Effector memory CD8-positive, alpha-beta T cell (primary cell): ENCODE measurements around the gene KRT32.

Experiments
- ATAC-seq: fragments of 150-1000 bp; cut with Tn5 transposase; replicated peaks from 2 replicates; pipeline ENCODE4 v1.10.0; 2021; ENCODE audit warnings: mild to moderate bottlenecking, moderate library complexity
- DNase-seq, 3 experiments: peaks; one replicate each; pipeline ENCODE4 v3.0.0; 2021
- H3K27ac Mint-ChIP-seq, 2 donors: one replicate each; pipeline ENCODE4 v1.8.0; 2022; ENCODE audit warnings: mild to moderate bottlenecking in 2 of 2, mixed read lengths in 2 of 2, moderate library complexity in 2 of 2
- H3K27me3 Mint-ChIP-seq, 2 donors: one replicate each; pipeline ENCODE4 v1.8.0; 2022; ENCODE audit warnings: mixed read lengths in 2 of 2
- H3K36me3 Mint-ChIP-seq: one replicate; pipeline ENCODE4 v1.8.0; 2022; ENCODE audit warnings: mild to moderate bottlenecking, moderate library complexity, mixed read lengths; ENCODE audit not compliant: insufficient read depth
- H3K4me1 Mint-ChIP-seq, 2 donors: one replicate each; pipeline ENCODE4 v1.8.0; 2022; ENCODE audit warnings: low read depth in 2 of 2, mixed read lengths in 2 of 2
- H3K4me3 Mint-ChIP-seq, 2 donors: one replicate each; pipeline ENCODE4 v1.8.0; 2022; ENCODE audit warnings: mild to moderate bottlenecking in 2 of 2, mixed read lengths in 2 of 2, moderate library complexity in 2 of 2
- H3K9me3 Mint-ChIP-seq, 2 donors: one replicate each; pipeline ENCODE4 v1.8.0; 2022; ENCODE audit warnings: mixed read lengths in 2 of 2

Gene KRT32

DNA sequence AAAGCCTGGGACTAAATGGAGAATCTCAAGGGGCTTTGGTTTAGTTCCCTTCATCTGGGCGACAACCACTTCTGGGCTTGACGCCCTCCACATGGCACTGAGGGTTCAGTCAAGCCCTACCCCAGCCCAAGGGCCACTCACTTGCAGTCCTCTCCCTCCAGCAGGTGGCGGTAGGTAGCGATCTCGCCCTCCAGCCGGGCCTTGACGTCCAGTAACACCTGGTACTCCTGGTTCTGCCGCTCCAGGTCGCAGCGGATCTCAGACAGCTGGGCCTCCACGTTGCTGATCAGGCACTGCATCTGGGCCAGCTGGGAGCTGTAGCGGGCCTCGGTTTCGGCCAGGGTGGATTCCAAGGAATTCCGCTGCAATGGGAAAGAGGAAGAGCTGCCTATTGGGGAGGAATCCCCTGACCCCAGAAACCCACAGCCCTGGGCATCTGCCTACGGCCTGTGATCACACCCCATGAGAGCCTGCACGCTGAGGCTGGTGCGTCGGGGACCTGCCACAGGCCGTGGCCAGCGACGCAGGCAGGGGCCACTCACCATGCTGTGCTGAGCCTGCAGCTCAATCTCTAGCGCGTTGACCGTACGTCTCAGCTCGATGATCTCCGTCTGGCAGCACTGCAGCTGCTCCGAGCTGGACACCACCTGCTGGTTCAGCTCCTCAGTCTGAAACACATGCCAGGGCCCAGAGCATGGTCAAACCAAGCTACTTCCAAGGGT lies 19.8 kb upstream of the KRT32 start:
- H3K27me3 Mint-ChIP-seq, result peaks cover 23 to 26% of the 10 kb centered on the region in 2 donors
- ATAC-seq, result no peak
- H3K27ac Mint-ChIP-seq, result no peak overlapping the region
- H3K4me1 Mint-ChIP-seq, result peaks cover 10 to 11% of the 10 kb centered on the region in 2 donors
- H3K9me3 Mint-ChIP-seq, result no peaks in the 10 kb centered on the region
- H3K4me3 Mint-ChIP-seq, result no peak overlapping the region
- no peaks in the 10 kb centered on the region for H3K36me3 Mint-ChIP-seq
- peak; percentile 11 to 16 (median 16) for DNase-seq

DNA sequence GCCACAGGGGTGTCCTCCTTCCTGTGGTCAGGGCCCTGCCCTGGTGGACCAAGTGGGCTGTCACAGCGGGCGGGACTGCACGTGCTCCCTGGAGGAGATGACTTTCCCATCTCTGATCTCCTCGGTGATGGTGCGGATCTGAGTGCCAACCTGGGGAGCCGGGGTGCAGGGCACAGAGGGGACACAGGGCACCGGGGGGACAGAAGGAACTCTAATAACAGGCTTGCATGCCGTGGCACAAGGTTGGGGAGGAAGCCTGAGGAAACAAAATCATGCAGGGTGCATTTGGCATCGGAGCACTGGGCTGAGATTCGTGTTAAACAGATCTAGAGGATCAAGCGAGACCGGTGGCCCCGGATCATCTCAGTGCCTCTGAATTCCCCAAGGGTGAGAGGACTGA lies 19.1 kb upstream of the KRT32 start:
- no peak overlapping the region for H3K4me3 Mint-ChIP-seq
- no peak overlapping the region for H3K27ac Mint-ChIP-seq
- no peaks in the 10 kb centered on the region for H3K9me3 Mint-ChIP-seq
- H3K36me3 Mint-ChIP-seq, result no peaks in the 10 kb centered on the region
- DNase-seq, result no peak
- ATAC-seq, result no peak
- H3K4me1 Mint-ChIP-seq, result peaks cover 10 to 11% of the 10 kb centered on the region in 2 donors
- H3K27me3 Mint-ChIP-seq, result peaks cover 23 to 26% of the 10 kb centered on the region in 2 donors

DNA sequence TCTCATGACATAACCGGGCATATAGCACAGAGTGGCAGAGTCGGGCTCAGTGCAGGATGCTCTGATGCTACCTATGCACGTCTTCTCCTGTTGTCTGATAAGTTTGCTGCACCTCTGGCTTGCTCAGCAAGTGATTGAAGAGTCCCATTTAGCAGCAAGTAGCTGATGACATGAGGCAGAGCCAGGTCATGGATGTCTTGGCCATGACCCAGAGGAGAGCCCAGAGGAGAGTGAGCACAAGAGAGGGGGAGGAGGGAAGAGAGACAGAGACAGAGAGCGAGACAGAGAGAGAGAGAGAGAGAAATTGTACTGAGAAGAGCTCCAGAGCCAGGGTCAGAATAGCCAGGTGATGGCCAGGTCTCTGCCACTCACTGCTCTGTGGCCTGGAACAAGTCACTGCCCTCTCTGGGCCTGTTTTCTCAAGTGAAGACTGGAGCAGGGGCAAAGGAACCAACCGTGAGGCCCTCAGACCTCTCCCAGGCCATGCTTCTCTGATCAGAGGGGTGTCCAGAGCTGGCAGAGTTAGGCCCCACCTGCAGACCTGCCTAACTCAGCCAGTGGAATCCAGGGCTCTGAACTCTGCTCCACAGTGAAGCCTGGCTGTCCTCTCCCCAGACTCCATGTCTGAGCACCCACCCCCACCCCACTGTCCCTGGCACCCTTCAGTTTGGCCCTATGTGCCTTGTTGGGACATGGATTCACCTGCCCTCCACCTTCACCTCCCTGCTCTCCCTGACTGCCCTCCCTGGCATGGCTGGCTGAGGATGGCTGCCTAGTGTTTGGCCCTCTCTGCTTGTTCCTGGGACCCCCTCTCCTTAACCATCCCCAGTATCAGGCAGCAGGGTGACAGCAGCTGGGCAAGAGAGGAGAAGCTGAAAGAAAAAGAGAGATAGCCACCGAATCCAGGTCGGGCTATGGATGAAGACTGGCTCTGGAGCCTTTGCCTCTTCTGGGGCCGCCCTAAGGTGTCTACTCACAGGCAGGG lies 18.0 kb upstream of the KRT32 start:
- no peaks in the 10 kb centered on the region for H3K36me3 Mint-ChIP-seq
- H3K9me3 Mint-ChIP-seq, result no peaks in the 10 kb centered on the region

DNA sequence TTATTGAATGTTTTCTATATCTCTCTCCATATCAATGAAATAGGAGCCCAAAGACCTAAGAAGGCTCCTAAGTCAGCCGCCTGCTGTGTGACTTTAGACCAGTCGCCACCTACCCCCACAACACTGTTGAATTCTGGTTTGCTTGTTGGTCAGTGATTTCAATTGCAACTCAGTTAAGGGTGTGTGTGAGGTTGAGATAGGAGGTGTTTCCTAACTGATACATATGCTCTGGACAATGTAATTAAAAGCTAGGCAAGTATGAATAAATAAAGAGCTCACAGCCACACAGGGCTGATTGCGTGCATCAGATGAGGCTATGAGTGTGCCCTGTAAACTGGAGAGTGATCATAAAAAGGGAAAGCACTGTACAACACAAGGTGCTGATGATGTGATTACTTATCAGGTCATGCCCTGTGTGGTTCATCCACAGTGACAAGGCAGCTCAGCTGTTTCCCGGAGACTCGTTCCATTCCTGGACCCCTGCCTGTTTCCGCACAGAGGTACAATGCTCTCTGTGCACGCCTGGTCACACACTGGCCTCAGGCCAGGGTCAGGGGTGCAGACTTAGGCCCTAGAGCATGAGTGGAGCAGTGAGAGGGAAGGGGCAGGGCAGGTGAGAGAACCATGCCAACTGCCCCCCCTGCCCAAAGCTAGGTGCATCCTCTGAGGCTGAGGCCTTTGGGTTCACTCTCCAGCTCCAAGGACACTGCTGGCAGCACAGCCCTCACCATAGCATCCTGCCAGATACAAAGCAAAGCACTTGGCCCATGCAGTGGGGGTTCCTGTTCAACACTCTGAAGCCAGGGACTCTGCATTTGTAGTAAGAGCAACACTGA lies 17.0 kb upstream of the KRT32 start:
- H3K36me3 Mint-ChIP-seq, result no peaks in the 10 kb centered on the region
- peaks cover 17 to 26% of the 10 kb centered on the region in 2 donors for H3K27me3 Mint-ChIP-seq
- peak overlapping the region in 1 of 2 donors; percentile 47 for H3K27ac Mint-ChIP-seq
- DNase-seq (no peak), ATAC-seq (no peak)
- no peak overlapping the region for H3K4me3 Mint-ChIP-seq
- H3K4me1 Mint-ChIP-seq, result peaks cover 3% of the 10 kb centered on the region in 2 donors
- no peaks in the 10 kb centered on the region for H3K9me3 Mint-ChIP-seq

More for the DNA sequence above, 18.0 kb upstream of the KRT32 start:
- ATAC-seq (no peak), DNase-seq (no peak)
- Mint-ChIP-seq H3K4me1 (peaks cover 5 to 7% of the 10 kb centered on the region in 2 donors), H3K27ac (no peak overlapping the region), H3K27me3 (peaks cover 17 to 26% of the 10 kb centered on the region in 2 donors), H3K4me3 (no peak overlapping the region)

- Mint-ChIP-seq H3K36me3 (no peaks in the 10 kb centered on the region), H3K9me3 (no peaks in the 10 kb centered on the region), H3K4me3 (no peak overlapping the region), H3K4me1 (peaks cover 3% of the 10 kb centered on the region in 2 donors), H3K27ac (peak overlapping the region in 1 of 2 donors; percentile 47), H3K27me3 (peaks cover 17 to 26% of the 10 kb centered on the region in 2 donors)
- no peak for DNase-seq
- ATAC-seq, result no peak
Observed at GRCh38 chr17:41483531-41483930, 16.3 kb upstream of the KRT32 start.

GRCh38 chr17:41481036-41481435 lies 13.8 kb upstream of the KRT32 start, which contains the start of gene KRT35:
KRT35 (minus strand) TSS chr17:41481151; CDS start chr17:41481097, 54 bp downstream.
- H3K27ac Mint-ChIP-seq, result peak within 1 kb of the TSS in 1 of 2 donors; percentile 10
- no peaks in the 10 kb centered on the region for H3K9me3 Mint-ChIP-seq

GRCh38 chr17:41480581-41480980 lies 13.4 kb upstream of the KRT32 start:
- DNase-seq, result no peak
- Mint-ChIP-seq H3K36me3 (no peaks in the 10 kb centered on the region), H3K9me3 (no peaks in the 10 kb centered on the region), H3K4me1 (no peaks in the 10 kb centered on the region), H3K4me3 (no peak overlapping the region), H3K27ac (no peak overlapping the region), H3K27me3 (peaks cover 12% of the 10 kb centered on the region in 2 donors)
- ATAC-seq, result no peak

More at GRCh38 chr17:41481036-41481435, 13.8 kb upstream of the KRT32 start, which contains the start of gene KRT35:
- ATAC-seq, result no peak
- Mint-ChIP-seq H3K27me3 (peaks cover 12 to 17% of the 10 kb centered on the region in 2 donors), H3K4me1 (no peaks in the 10 kb centered on the region), H3K4me3 (no peak within 1 kb of the TSS), H3K36me3 (no peaks in the 10 kb centered on the region)
- no peak for DNase-seq

GRCh38 chr17:41480136-41480535 lies 12.9 kb upstream of the KRT32 start:
- Mint-ChIP-seq H3K27ac (peak overlapping the region in 1 of 2 donors; percentile 10), H3K4me1 (no peaks in the 10 kb centered on the region), H3K36me3 (no peaks in the 10 kb centered on the region), H3K27me3 (peaks cover 11 to 12% of the 10 kb centered on the region in 2 donors), H3K9me3 (no peaks in the 10 kb centered on the region), H3K4me3 (no peak overlapping the region)
- DNase-seq (no peak), ATAC-seq (no peak)

DNA sequence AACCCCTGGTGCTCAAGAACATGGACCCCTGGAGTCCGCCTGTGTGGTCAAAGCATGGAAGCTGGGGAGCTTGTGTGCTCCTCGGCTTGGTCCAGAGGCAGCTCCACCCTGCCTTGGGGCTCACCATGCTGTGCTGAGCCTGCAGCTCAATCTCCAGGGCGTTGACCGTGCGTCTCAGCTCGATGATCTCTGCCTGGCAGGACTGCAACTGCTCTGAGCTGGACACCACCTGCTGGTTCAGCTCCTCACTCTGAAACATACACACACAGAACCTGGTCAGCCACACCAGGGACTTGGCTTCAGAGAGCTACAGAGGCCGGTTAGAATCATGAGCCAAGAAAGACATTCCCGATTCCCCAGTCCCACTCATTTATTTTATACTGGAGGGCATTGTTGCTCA lies 11.1 kb upstream of the KRT32 start:
- no peak for DNase-seq
- no peak for ATAC-seq
- H3K4me1 Mint-ChIP-seq, result no peaks in the 10 kb centered on the region
- peaks cover under 1% of the 10 kb centered on the region in 2 donors for H3K27me3 Mint-ChIP-seq
- no peaks in the 10 kb centered on the region for H3K36me3 Mint-ChIP-seq
- no peak overlapping the region for H3K4me3 Mint-ChIP-seq
- no peak overlapping the region for H3K27ac Mint-ChIP-seq
- no peaks in the 10 kb centered on the region for H3K9me3 Mint-ChIP-seq

- Mint-ChIP-seq H3K4me3 (no peak overlapping the region), H3K36me3 (no peaks in the 10 kb centered on the region), H3K27me3 (peaks cover 0 to 6% of the 10 kb centered on the region in 2 donors), H3K9me3 (no peaks in the 10 kb centered on the region), H3K27ac (peak overlapping the region; percentile 32 to 81), H3K4me1 (no peaks in the 10 kb centered on the region)
- ATAC-seq (no peak), DNase-seq (no peak)
Observed at GRCh38 chr17:41476866-41477815, 10.0 kb upstream of the KRT32 start.

GRCh38 chr17:41475421-41475820 lies 8.2 kb upstream of the KRT32 start:
- Mint-ChIP-seq H3K4me1 (no peaks in the 10 kb centered on the region), H3K36me3 (no peaks in the 10 kb centered on the region), H3K27ac (no peak overlapping the region), H3K27me3 (peaks cover 0 to 12% of the 10 kb centered on the region in 2 donors), H3K4me3 (no peak overlapping the region), H3K9me3 (no peaks in the 10 kb centered on the region)
- DNase-seq (no peak), ATAC-seq (no peak)

GRCh38 chr17:41474863-41475262 lies 7.7 kb upstream of the KRT32 start:
- H3K4me3 Mint-ChIP-seq, result no peak overlapping the region
- ATAC-seq, result no peak
- H3K4me1 Mint-ChIP-seq, result no peaks in the 10 kb centered on the region
- H3K36me3 Mint-ChIP-seq, result no peaks in the 10 kb centered on the region
- no peak for DNase-seq
- H3K9me3 Mint-ChIP-seq, result no peaks in the 10 kb centered on the region
- H3K27ac Mint-ChIP-seq, result peak overlapping the region in 1 of 2 donors; percentile 16
- H3K27me3 Mint-ChIP-seq, result peaks cover 0 to 12% of the 10 kb centered on the region in 2 donors
